ENCODE data around the gene RASAL1. TPM values are rescaled to one million over a fixed set of nuclear protein-coding genes. Genes with fewer than 3 reads are reported as not detected.
"Not testable (repeated sequence)": the region's sequence is repeated elsewhere in the genome, so short reads cannot be mapped to it uniquely, and the experiment has no call there.

RASAL1 gene
- total RNA-seq, 8 experiments from 2014 or later = 0.16 to 0.49 (median 0.30) TPM; not detected in 2

DNA sequence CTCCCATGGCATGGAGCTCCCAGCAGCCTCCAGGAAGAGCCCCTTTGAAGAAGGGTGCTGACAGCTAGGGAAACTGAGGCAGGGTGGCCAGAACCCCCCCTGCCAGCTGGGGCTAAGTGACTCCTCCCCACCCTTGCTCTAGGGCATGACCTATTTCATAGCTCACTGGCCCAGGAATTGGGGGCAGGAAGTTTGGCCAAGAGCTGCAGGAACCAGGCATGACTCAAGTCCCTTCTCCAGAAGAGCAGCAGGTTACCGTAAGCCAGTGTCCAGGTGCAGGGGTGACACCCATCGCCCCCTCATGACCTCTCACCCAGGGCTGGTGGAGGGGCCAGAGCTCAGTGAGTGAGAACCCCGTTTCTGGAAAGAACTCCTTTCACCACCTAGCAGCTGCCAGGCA lies 1.9 kb downstream of the RASAL1 start:
- WGBS, 10 experiments = 42 to 60% methylated on average over 1 to 2 of the region's 3 CpGs; no CpG with 5 or more reads in 8 of the 10 experiments
- no peak overlapping the region for H3K27ac ChIP-seq
- no peak for ATAC-seq (replicated peaks in 6 of 8)

DNA sequence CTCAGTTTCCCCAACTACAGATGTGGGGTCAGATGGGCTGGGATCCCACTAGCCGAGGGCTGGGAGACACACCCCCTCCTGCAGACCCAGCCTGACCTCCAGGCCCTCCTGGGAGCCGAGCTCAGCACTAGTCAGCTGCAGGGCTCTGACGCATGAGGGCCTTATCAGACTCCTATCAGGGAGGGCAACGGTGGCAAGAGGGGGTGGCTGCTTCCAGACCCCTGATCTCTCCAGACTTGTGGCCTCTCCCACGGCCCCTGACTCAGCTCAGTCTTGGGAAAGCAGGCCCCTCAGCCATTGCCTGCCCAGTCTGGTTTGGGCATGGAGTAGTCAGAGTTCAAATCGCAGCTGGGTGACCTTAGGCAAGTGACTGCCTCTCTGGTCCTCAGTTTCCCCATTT lies 2.5 kb downstream of the RASAL1 start:
- ATAC-seq (replicated peaks in 6 of 8) = no peak
- in situ Hi-C loops (cut with MboI; ENCODE audit: low pct_unique_long_range_greater_than_20kb in 2 of 9, low sequenced_read_pairs in 9 of 9, unreplicated experiment in 9 of 9) = no loop called here
- H3K27ac ChIP-seq = no peak overlapping the region
- 29 to 75% (median 47%) methylated on average over 2 to 4 of the region's 6 CpGs; no CpG with 5 or more reads in 5 of the 10 experiments for WGBS, 10 experiments
- H3K4me1 ChIP-seq (replicated peaks in 1 of 2) = peaks cover 0 to 7% of the 10 kb centered on the region in 2 donors
- no peak overlapping the region for H3K4me3 ChIP-seq

More for the DNA sequence above, 1.9 kb downstream of the RASAL1 start:
- peaks cover 0 to 4% of the 10 kb centered on the region in 2 donors for H3K4me1 ChIP-seq (replicated peaks in 1 of 2)
- in situ Hi-C loops (cut with MboI; ENCODE audit: low pct_unique_long_range_greater_than_20kb in 2 of 9, low sequenced_read_pairs in 9 of 9, unreplicated experiment in 9 of 9) = no loop called here
- H3K4me3 ChIP-seq = no peak overlapping the region

DNA sequence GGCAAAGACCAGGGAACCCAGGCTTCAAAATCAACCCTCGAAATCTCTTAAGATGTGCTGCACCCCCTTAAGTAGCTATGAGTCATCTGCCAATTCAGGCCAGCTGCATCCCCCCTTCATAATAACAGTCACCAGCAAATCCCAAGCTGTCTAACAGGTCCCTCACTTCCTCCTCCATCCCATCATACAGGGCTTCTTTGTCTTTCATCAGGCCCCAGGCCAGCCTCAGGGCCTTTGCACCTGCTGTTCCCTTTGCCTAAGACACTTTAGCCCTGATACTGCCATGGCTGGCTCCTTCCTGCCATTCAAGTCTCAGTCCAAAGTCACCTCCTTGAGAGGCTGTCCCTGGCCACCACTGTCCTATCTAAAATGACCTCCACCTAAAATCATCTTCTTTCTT lies 4.0 kb downstream of the RASAL1 start:
- 0 to 80% (median 25%) methylated on average over 1 of the region's 1 CpG; no CpG with 5 or more reads in 7 of the 10 experiments for WGBS, 10 experiments
- in situ Hi-C loops (cut with MboI; ENCODE audit: low pct_unique_long_range_greater_than_20kb in 2 of 9, low sequenced_read_pairs in 9 of 9, unreplicated experiment in 9 of 9) = no loop called here
- H3K27ac ChIP-seq = no peak overlapping the region

GRCh38 chr12:113130457-113131135 lies 5.0 kb downstream of the RASAL1 start:
- WGBS, 10 experiments = 28% methylated on average over 3 of the region's 18 CpGs; no CpG with 5 or more reads in 9 of the 10 experiments
- ATAC-seq (replicated peaks in 6 of 8) = peak in 7 of 8 experiments; percentile 28 to 95 (median 88)
- in situ Hi-C loops (cut with MboI; ENCODE audit: low pct_unique_long_range_greater_than_20kb in 2 of 9, low sequenced_read_pairs in 9 of 9, unreplicated experiment in 9 of 9) = no loop called here

More for the DNA sequence above, 4.0 kb downstream of the RASAL1 start:
- H3K4me1 ChIP-seq (replicated peaks in 1 of 2) = peaks cover 0 to 12% of the 10 kb centered on the region in 2 donors
- no peak for ATAC-seq (replicated peaks in 6 of 8)
- no peak overlapping the region for H3K4me3 ChIP-seq

DNA sequence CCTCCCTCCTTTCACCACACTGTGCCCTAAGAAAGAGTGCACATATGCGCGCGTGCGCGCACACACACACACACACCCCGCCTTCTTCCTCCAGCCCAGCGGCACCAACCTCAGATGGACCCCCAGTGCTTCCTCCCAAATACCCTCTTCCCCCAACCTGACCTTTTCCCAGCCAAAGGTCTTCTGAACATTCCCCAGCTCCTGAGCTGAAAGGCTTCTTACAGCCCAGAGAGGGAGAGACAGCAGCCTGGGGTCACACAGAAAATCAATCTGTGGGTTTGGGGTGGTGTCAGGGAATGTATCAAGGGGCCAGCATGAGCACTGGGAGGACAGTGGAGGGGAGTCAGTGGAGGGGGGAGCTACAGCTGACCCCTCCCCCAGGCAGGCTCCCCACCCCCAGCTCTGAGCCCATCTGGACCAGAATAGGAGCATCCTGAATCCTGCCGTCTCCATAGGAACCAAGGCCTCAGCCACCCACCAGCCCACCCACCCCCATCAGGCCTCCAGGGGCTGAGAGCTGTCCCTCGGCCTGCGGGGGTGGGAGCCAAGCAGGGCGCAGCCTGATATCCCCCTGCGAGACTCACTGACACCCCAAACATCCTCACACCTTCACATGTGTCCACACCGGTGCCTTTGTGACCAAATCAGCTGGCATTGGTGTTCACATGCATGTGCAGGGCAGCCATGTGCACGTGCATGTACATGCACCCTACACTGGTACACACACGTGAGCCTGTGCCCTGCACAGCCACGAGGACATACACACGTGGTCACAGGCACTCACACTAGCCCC lies 5.7 kb downstream of the RASAL1 start:
- WGBS, 10 experiments = 63 to 77% (median 64%) methylated on average over 5 to 12 of the region's 17 CpGs; no CpG with 5 or more reads in 7 of the 10 experiments
- in situ Hi-C loops (cut with MboI; ENCODE audit: low pct_unique_long_range_greater_than_20kb in 2 of 9, low sequenced_read_pairs in 9 of 9, unreplicated experiment in 9 of 9) = no loop called here
- Histone ChIP-seq H3K27ac (no peak overlapping the region), H3K4me1 (replicated peaks in 1 of 2) (peaks cover 0 to 8% of the 10 kb centered on the region in 2 donors), H3K4me3 (no peak overlapping the region)
- ATAC-seq (replicated peaks in 6 of 8) = peak in 3 of 8 experiments; percentile 6 to 37 (median 20)

More at GRCh38 chr12:113130457-113131135, 5.0 kb downstream of the RASAL1 start:
- peaks cover 0 to 8% of the 10 kb centered on the region in 2 donors for H3K4me1 ChIP-seq (replicated peaks in 1 of 2)
- H3K4me3 ChIP-seq = no peak overlapping the region
- no peak overlapping the region for H3K27ac ChIP-seq

DNA sequence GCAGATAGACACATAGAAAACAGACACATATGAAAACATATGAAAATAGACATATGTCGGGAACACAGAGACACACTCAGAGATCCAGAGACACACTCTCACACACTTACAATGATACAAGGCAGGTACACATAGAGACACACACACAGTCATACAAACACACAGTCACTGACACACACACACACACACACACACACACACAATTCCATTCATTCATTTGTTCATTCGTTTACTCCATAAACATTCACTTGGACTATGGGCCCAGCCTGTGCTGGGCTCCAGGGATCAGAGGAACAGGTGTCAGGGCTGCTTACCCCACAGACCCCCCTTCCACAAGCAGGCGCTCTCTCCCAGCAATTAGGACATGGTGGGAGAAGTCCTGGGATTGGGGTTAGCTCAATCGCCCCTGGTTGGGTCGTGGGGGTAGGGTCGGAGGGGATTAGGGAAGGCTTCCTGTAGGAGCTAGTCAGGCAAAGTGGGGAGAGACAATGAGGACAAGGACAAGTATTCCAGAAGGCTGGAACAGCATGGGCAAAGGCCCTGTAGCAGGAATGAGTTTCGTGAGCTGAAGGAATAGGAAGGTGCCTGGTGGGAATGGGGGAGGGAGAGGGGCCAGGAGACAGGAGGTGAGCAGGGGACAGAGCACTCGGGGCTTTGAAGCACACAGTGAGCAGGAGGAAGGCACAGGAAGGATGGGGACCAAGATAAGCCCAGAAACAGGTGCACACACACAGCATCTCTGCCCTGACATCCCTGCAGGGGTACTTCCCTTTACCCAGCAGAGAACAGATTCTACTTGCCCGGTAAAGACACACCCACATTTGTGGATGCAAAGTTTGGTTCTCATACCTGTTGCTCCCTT lies 6.5 kb downstream of the RASAL1 start:
- 0 to 100% (median 48%) methylated on average over 1 to 4 of the region's 9 CpGs; no CpG with 5 or more reads in 1 of the 10 experiments for WGBS, 10 experiments
- H3K4me3 ChIP-seq = no peak overlapping the region
- peaks cover 0 to 8% of the 10 kb centered on the region in 2 donors for H3K4me1 ChIP-seq (replicated peaks in 1 of 2)
- no peak for ATAC-seq (replicated peaks in 6 of 8)
- H3K27ac ChIP-seq = no peak overlapping the region
- in situ Hi-C loops (cut with MboI; ENCODE audit: low pct_unique_long_range_greater_than_20kb in 2 of 9, low sequenced_read_pairs in 9 of 9, unreplicated experiment in 9 of 9) = no loop called here

DNA sequence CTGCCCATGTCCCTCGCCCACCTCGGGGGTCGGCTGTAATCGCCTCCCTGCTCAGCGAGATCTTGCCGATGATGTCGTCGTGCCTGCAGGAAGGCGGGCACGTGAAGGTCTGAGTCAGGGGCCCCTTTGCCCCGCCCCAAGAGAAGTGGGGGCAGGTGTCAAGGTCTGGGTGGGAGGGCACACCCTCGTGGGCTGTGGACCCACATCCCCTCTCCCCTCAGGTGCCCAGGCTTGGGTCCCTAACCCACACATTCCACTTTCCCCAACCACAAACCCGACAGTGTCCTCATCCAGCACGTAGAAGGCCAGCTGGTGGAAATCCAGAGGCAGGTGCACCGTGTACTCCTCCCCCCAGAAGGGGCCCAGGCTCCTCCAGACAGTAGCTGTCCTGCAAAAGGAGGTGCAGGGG lies 7.8 kb downstream of the RASAL1 start:
- Histone ChIP-seq H3K4me3 (no peak overlapping the region), H3K4me1 (replicated peaks in 1 of 2) (peaks cover 0 to 8% of the 10 kb centered on the region in 2 donors), H3K27ac (no peak overlapping the region)
- WGBS, 10 experiments = 18 to 50% (median 34%) methylated on average over 3 to 12 of the region's 15 CpGs; no CpG with 5 or more reads in 7 of the 10 experiments
- in situ Hi-C loops (cut with MboI; ENCODE audit: low pct_unique_long_range_greater_than_20kb in 2 of 9, low sequenced_read_pairs in 9 of 9, unreplicated experiment in 9 of 9) = no loop called here
- ATAC-seq (replicated peaks in 6 of 8) = peak in 2 of 8 experiments; percentile 4 to 57

GRCh38 chr12:113120670-113121370 lies 14.7 kb downstream of the RASAL1 start:
- Histone ChIP-seq H3K4me1 (replicated peaks in 1 of 2) (peaks cover 5 to 10% of the 10 kb centered on the region in 2 donors), H3K4me3 (no peak overlapping the region), H3K27ac (no peak overlapping the region)
- in situ Hi-C loops (cut with MboI; ENCODE audit: low pct_unique_long_range_greater_than_20kb in 2 of 9, low sequenced_read_pairs in 9 of 9, unreplicated experiment in 9 of 9) = no loop called here
- 0 to 100% (median 70%) methylated on average over 1 to 3 of the region's 3 CpGs; no CpG with 5 or more reads in 3 of the 10 experiments for WGBS, 10 experiments
- ATAC-seq (replicated peaks in 6 of 8) = peak in 2 of 8 experiments; percentile 44 to 71

DNA sequence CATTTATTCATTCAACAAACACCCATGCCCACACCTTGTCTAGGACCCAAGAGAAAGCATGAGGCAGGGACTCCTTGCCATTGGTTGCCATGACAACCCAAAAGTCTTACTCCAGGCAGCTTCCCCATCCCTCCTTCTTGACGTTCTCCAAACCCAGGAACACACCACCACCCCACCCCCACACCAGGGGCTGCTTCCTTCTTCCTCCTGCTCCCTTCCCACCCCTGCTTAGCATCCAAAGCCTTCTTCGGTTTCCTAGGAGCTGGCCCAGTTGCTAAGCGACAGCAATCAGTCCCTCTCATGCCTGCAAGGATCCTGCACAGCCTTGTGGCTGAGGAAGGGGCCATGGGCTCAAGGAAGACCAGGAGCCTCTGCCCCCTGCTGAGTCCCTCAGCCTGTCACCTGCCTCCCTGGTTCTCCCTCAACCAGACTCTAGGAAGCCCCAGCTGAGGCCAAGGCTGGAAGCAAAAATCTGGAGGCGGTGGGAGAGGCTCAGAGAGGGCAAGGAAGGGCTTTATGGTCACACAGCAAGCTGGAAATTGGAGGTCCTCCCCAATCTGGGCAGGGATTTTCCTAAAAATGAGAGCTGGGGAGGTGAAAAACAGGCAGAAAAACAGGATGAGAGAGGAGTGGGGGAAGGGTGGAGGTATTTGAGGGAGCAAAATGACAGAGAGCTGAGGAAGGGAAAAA lies 15.4 kb downstream of the RASAL1 start:
- WGBS, 10 experiments = 0 to 83% (median 67%) methylated on average over 1 of the region's 4 CpGs; no CpG with 5 or more reads in 3 of the 10 experiments
- Histone ChIP-seq H3K4me3 (no peak overlapping the region), H3K27ac (no peak overlapping the region), H3K4me1 (replicated peaks in 1 of 2) (peaks cover 5 to 10% of the 10 kb centered on the region in 2 donors)
- in situ Hi-C loops (cut with MboI; ENCODE audit: low pct_unique_long_range_greater_than_20kb in 2 of 9, low sequenced_read_pairs in 9 of 9, unreplicated experiment in 9 of 9) = no loop called here
- ATAC-seq (replicated peaks in 6 of 8) = peak in 5 of 8 experiments; percentile 93 to 98 (median 96)

GRCh38 chr12:113118142-113118541 lies 17.4 kb downstream of the RASAL1 start:
- peaks cover 5 to 10% of the 10 kb centered on the region in 2 donors for H3K4me1 ChIP-seq (replicated peaks in 1 of 2)
- ATAC-seq (replicated peaks in 6 of 8) = no peak
- WGBS, 10 experiments = 29 to 100% (median 100%) methylated on average over 1 of the region's 1 CpG; no CpG with 5 or more reads in 3 of the 10 experiments
- in situ Hi-C loops (cut with MboI; ENCODE audit: low pct_unique_long_range_greater_than_20kb in 2 of 9, low sequenced_read_pairs in 9 of 9, unreplicated experiment in 9 of 9) = no loop called here
- H3K4me3 ChIP-seq = no peak overlapping the region
- no peak overlapping the region for H3K27ac ChIP-seq

DNA sequence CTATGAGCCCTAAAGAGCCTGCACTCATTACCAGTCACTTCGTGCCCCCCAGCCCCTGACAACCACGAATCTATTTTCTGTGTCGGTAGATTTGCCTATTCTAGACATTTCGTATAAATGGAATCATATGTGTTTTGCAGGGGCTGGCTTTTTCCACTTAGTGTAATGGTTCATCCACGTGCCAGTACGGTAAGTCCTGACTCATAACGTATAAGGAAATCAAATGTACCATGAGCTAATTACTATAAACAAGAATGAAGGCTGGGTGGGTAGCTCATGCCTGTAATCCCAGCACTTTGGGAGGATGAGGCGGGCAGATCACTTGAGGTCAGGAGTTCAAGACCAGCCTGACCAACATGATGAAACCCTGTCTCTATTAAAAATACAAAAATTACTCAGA lies 17.9 kb downstream of the RASAL1 start:
- H3K4me1 ChIP-seq (replicated peaks in 1 of 2); in situ Hi-C loops (cut with MboI; ENCODE audit: low pct_unique_long_range_greater_than_20kb in 2 of 9, low sequenced_read_pairs in 9 of 9, unreplicated experiment in 9 of 9); H3K4me3 ChIP-seq; H3K27ac ChIP-seq: not testable (repeated sequence)
- WGBS, 10 experiments = 5 to 84% (median 44%) methylated on average over 1 to 8 of the region's 8 CpGs; no CpG with 5 or more reads in 2 of the 10 experiments
- ATAC-seq (replicated peaks in 6 of 8) = peak in 3 of 8 experiments; percentile 46 to 76 (median 56)

Measured in motor neuron (in vitro differentiated cells).